ENCODE results near the gene CPNE7.

The CPNE7 gene

DNA sequence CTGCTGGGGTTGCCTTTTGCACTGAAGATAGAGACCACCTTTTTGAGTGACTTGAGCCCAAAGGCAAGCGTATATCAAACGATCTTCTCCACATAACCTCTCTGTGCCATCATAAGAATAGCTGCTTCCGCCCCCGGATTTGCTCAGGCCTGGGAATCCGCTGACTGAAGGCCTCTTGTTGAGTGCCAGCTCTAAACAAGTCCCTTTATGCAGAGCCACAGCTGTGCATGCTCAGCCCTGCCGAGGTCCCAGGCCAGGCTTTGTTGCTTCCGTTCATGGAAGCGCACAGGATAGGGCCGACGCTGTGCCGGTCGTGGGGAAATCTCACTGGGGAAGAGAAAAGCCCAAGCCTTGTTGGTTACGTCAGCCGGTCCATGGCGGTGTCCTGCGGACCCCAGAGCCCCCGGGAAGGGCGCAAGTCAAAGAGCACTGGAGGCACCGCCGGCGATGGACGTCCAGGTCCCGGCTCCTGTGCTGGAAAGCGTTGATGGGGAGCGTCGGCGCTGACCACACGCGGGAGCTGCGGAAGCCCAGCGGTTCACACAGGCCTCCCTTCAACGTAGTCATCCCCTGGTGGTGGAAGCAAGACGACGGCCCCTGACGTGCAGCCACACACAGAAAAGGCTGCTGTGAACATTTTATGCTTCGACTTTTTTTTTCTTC, 38.5 kb upstream of the CPNE7 start:
- TF ChIP-seq, protein P1, sequence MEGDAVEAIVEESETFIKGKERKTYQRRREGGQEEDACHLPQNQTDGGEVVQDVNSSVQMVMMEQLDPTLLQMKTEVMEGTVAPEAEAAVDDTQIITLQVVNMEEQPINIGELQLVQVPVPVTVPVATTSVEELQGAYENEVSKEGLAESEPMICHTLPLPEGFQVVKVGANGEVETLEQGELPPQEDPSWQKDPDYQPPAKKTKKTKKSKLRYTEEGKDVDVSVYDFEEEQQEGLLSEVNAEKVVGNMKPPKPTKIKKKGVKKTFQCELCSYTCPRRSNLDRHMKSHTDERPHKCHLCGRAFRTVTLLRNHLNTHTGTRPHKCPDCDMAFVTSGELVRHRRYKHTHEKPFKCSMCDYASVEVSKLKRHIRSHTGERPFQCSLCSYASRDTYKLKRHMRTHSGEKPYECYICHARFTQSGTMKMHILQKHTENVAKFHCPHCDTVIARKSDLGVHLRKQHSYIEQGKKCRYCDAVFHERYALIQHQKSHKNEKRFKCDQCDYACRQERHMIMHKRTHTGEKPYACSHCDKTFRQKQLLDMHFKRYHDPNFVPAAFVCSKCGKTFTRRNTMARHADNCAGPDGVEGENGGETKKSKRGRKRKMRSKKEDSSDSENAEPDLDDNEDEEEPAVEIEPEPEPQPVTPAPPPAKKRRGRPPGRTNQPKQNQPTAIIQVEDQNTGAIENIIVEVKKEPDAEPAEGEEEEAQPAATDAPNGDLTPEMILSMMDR (IDR thresholded peaks at IDR 0.05; ENCODE audit: extremely low read depth, missing control alignments) = no peak
- DNase-seq (ENCODE audit: low spot score) = no peak

DNA sequence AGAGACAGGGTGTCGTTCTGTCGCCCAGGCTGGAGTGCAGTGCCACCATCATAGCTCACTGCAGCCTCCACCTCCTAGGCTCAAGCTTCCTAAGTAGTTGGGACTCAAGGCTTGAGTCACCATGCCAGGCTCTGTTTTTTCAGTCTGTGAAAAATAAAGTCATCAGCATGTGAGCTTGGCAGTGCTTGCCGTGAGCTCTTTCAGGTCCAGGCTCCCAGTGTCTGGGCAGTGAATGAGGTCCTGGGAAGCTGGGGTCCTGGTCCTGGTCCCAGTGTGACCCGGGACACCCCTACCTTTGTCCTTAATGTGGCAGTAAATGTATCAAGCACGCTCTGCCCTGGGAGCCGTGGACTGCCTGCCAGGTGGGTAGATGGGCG, 38.0 kb upstream of the CPNE7 start:
- no peak for DNase-seq (ENCODE audit: low spot score)

DNA sequence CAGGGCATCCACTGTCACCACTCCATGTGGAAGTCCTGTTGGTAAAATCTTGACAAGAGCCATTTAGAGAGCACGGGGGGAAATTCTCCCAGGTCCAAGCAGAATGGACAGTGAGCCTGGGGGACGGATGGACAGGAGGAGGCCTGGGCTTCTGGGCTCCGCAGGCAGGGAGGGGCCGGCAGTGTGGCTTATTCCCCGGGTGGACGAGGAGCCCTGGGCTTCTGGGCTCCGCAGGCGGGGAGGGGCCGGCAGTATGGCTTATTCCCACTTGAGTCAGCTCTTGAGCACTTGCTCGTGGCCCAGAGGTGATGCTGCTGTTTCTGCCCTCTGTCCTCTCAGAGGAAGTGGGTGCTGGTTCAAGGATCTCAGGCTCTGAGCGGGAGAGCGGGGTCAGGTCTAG, 37.3 kb upstream of the CPNE7 start:
- TF ChIP-seq, protein P1 (IDR thresholded peaks at IDR 0.05; ENCODE audit: extremely low read depth, missing control alignments) = no peak
- DNase-seq (ENCODE audit: low spot score) = no peak

More for the DNA sequence above, 38.0 kb upstream of the CPNE7 start:
- TF ChIP-seq, protein P1 (IDR thresholded peaks at IDR 0.05; ENCODE audit: extremely low read depth, missing control alignments) = no peak

DNA sequence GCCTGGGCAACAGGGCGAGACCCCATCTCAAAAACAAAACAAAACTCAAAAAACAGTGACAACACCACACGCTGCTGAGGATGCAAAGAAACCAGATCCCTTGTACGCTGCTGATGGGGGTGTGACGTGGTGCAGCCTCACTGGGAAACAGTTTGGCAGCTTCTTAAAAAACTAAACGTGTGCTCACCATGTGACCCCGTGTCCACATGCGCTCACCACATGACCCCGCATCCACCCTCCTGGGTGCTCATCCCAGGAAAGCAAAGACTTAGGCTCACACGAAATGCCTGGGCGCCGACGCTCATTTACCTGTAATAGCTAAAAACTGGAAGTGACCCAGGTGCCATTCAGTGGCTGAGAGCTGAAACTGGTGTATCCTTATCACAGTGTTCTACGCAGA, 35.0 kb upstream of the CPNE7 start:
- TF ChIP-seq, protein P1 (IDR thresholded peaks at IDR 0.05; ENCODE audit: extremely low read depth, missing control alignments) = no peak
- no peak for DNase-seq (ENCODE audit: low spot score)

DNA sequence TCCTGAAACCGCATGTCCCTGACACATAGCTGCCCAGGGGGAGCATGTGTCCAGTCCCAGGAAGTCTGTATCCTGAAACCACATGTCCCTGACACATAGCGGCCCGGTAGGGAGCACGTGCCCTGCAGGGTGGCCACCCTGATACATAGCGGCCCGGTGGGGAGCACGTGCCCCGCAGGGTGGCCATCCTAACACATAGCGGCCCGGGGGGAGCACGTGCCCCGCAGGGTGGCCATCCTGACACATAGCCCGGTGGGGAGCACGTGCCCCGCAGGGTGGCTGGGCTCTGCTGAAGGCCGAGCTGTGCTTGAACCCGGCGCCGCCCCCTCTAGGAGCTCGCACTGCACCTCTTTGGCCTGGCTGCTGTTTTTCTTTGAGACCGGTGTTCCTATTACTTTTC, 33.8 kb upstream of the CPNE7 start:
- TF ChIP-seq, protein P1 (IDR thresholded peaks at IDR 0.05; ENCODE audit: extremely low read depth, missing control alignments) = no peak
- DNase-seq (ENCODE audit: low spot score) = no peak

DNA sequence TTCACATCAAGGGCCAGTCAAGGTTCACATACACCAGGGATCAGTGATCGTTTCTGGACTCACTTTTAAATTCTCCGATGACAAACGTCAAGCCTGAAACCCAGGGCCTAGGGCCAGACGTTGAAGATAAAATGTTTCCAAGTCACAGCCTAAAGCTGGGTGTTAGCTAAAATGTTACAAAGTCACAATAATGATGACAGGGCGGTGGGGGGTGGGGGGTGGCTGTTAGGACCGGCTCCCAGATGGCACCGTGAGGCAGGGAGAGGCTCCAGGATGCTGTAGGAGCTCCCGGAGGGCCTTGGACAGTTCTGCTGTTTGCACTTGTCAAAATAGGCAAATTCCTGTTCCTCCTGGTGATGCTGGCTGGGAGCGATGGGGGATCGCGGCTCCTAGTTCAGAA, 31.4 kb upstream of the CPNE7 start:
- no peak for DNase-seq (ENCODE audit: low spot score)
- TF ChIP-seq, protein P1 (IDR thresholded peaks at IDR 0.05; ENCODE audit: extremely low read depth, missing control alignments) = no peak

DNA sequence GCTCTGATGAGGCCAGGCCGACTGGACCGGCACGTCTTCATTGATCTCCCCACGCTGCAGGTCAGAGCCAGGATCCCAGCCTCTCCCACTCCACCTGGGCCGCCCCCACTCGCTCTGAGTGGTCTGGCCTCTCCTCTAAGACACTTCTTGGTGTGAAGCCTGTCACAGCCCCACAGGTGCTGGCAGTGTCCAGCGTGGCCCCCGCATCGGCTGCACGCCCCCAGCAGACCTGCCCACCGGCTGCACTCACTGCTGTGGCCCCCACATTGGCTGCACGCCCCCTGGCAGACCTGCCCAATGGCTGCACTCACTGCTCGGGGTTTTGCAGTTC, 30.9 kb upstream of the CPNE7 start:
- TF ChIP-seq, protein P1 (IDR thresholded peaks at IDR 0.05; ENCODE audit: extremely low read depth, missing control alignments) = no peak
- no peak for DNase-seq (ENCODE audit: low spot score)
